Neutrophil (primary cell): ENCODE measurements around the gene TUBGCP4.

Source experiments
- H3K27ac ChIP-seq: fragments of 200-600 bp; sonication (generic); 2 replicates; pipeline ENCODE4 v1.5.1; 2016; ENCODE audit warnings: mild to moderate bottlenecking, moderate library complexity
- H3K27me3 ChIP-seq: fragments of 200-600 bp; sonication (generic); 2 replicates; pipeline ENCODE4 v1.6.0; 2016; ENCODE audit warnings: mild to moderate bottlenecking
- H3K36me3 ChIP-seq: fragments of 200-600 bp; sonication (generic); 2 replicates; pipeline ENCODE4 v1.5.1; 2017
- H3K4me1 ChIP-seq, 2 experiments: fragments of 200-600 bp in 1 of 2; sonication (generic) in 1 of 2; 1 replicate in 1 of 2; 2 replicates in 1 of 2; pipeline versions ENCODE4 v1.5.1 to v1.6.1; 2013 to 2016; ENCODE audit warnings: low read depth in 1 of 2, low read length in 1 of 2, mild to moderate bottlenecking in 1 of 2, moderate library complexity in 1 of 2; ENCODE audit not compliant: control insufficient read depth in 1 of 2, insufficient read depth in 1 of 2
- H3K4me3 ChIP-seq, 2 experiments: fragments of 200-600 bp in 1 of 2; sonication (generic) in 1 of 2; 1 replicate in 1 of 2; 2 replicates in 1 of 2; pipeline ENCODE4 v1.5.1; 2013 to 2016; ENCODE audit warnings: low read depth in 1 of 2, low read length in 1 of 2, mild to moderate bottlenecking in 1 of 2, moderate library complexity in 1 of 2
- H3K9me3 ChIP-seq: fragments of 200-600 bp; sonication (generic); 2 replicates; pipeline ENCODE4 v1.5.1; 2016
- CTCF ChIP-seq: fragments of 200-600 bp; sonication (generic); IDR thresholded peaks from 2 replicates; pipeline ENCODE4 v1.5.1; 2016; ENCODE audit warnings: antibody characterized with exemption

Gene TUBGCP4

GRCh38 chr15:43420435-43420834, 49.5 kb downstream of the TUBGCP4 start:
- Histone ChIP-seq H3K27me3 (no peaks in the 10 kb centered on the region), H3K27ac (no peak overlapping the region), H3K4me3 (no peak overlapping the region), H3K36me3 (peaks cover 19% of the 10 kb centered on the region), H3K4me1 (peaks cover 3 to 12% of the 10 kb centered on the region in 2 experiments), H3K9me3 (no peaks in the 10 kb centered on the region)
- no peak for TF ChIP-seq CTCF

- Histone ChIP-seq H3K36me3 (peaks cover 16% of the 10 kb centered on the region), H3K27me3 (no peaks in the 10 kb centered on the region), H3K4me3 (no peak overlapping the region), H3K27ac (no peak overlapping the region), H3K9me3 (no peaks in the 10 kb centered on the region), H3K4me1 (peaks cover 3 to 12% of the 10 kb centered on the region in 2 experiments)
- TF ChIP-seq CTCF, result no peak
These were observed 50.0 kb downstream of the TUBGCP4 start for GRCh38 chr15:43420876-43421275.

GRCh38 chr15:43423793-43424192, 52.9 kb downstream of the TUBGCP4 start:
- Histone ChIP-seq H3K9me3 (no peaks in the 10 kb centered on the region), H3K27me3 (no peaks in the 10 kb centered on the region), H3K4me1 (peaks cover 3 to 8% of the 10 kb centered on the region in 2 experiments), H3K36me3 (peaks cover 16% of the 10 kb centered on the region), H3K4me3 (no peak overlapping the region), H3K27ac (no peak overlapping the region)
- no peak for TF ChIP-seq CTCF

GRCh38 chr15:43429687-43430086, 58.8 kb downstream of the TUBGCP4 start:
- Histone ChIP-seq H3K9me3 (no peaks in the 10 kb centered on the region), H3K27me3 (no peaks in the 10 kb centered on the region), H3K27ac (no peak overlapping the region), H3K36me3 (peaks cover 9% of the 10 kb centered on the region), H3K4me3 (no peak overlapping the region), H3K4me1 (no peaks in the 10 kb centered on the region)
- TF ChIP-seq CTCF, result no peak

- TF ChIP-seq CTCF, result no peak
- H3K4me1 ChIP-seq, result no peaks in the 10 kb centered on the region
- H3K4me3 ChIP-seq, result no peak overlapping the region
- no peaks in the 10 kb centered on the region for H3K27me3 ChIP-seq
- H3K27ac ChIP-seq, result no peak overlapping the region
- peaks cover 15% of the 10 kb centered on the region for H3K36me3 ChIP-seq
- no peaks in the 10 kb centered on the region for H3K9me3 ChIP-seq
These were observed 62.3 kb downstream of the TUBGCP4 start for GRCh38 chr15:43433165-43433564.
